Ascending aorta (tissue), 2 donors: Measurements from ENCODE around the gene SSTR3. TPM values are rescaled to one million over a fixed set of nuclear protein-coding genes. Genes with fewer than 3 reads are reported as not detected.
A peak's percentile ranks its signal among the peaks of the same experiment; 100 is the strongest.

Experiments used
- DNase-seq, 2 donors: peaks; one replicate each; pipeline ENCODE4 v3.0.0-alpha.2; 2019; ENCODE audit warnings: low spot score in 2 of 2
- H3K27ac ChIP-seq, 2 donors: fragments of 200-600 bp; sonication (generic); one replicate each; pipeline ENCODE4 v1.5.1; 2016 to 2017; ENCODE audit warnings: mild to moderate bottlenecking in 1 of 2
- H3K27me3 ChIP-seq: fragments of 200-600 bp; sonication (generic); one replicate; pipeline ENCODE4 v1.5.1; 2017
- H3K36me3 ChIP-seq, 2 donors: fragments of 200-600 bp; sonication (generic); one replicate each; pipeline ENCODE4 v1.5.1; 2016
- H3K4me1 ChIP-seq, 2 donors: fragments of 200-600 bp; sonication (generic); one replicate each; pipeline ENCODE4 v1.5.1; 2016 to 2017; ENCODE audit warnings: mild to moderate bottlenecking in 1 of 2
- H3K4me3 ChIP-seq, 2 donors: fragments of 200-600 bp; sonication (generic); one replicate each; pipeline ENCODE4 v1.5.1; 2016 to 2017; ENCODE audit warnings: mild to moderate bottlenecking in 1 of 2
- H3K9me3 ChIP-seq, 2 donors: fragments of 200-600 bp; sonication (generic); one replicate each; pipeline ENCODE4 v1.5.1; 2016
- intact Hi-C: fragments of 100-400 bp; cut with DNase I; formaldehyde crosslinking; loops from one replicate; pipeline ENCODE4 v1.15.1; 2023
- total RNA-seq: library from RNA; depleted of rRNA; stranded (reverse); fragments of >200 nt; gene quantifications from one replicate; pipeline ENCODE4 v1.1.0, GENCODE V29; 2016
- TF ChIP-seq, protein P1 (sequence below), 3 experiments: fragments of 200-600 bp in 2 of 3; fragments of 450-650 bp in 1 of 3; sonication (generic) in 2 of 3; IDR thresholded peaks; one replicate each; pipeline ENCODE4 v1.5.1; 2016 to 2019; ENCODE audit warnings: antibody characterized with exemption in 3 of 3, mild to moderate bottlenecking in 1 of 3, moderate library complexity in 1 of 3

Gene SSTR3
- total RNA-seq, 1 donor from 2014 or later, result not detected

DNA sequence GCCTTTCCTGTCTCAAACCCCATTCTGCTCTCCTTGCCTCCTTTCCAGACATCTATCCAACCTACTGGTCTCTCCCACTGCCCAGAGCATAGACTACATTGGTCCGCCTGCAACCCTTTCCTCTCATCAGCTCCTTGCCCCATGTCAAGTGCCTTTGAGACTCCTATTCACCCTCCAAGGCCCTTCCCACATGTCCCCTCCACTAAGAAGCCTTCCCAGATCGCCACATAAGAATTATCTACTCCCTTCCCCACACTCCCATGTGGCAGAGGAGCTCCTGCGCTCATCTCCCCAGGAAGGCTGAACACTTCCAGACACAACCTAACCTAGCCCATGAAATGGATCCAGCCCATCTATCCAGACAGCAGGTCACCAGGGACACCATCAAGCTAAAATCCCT, 34.5 kb downstream of the SSTR3 start:
- H3K27me3 ChIP-seq, result no peaks in the 10 kb centered on the region
- H3K36me3 ChIP-seq, result peaks cover 0 to 5% of the 10 kb centered on the region in 2 donors
- no peak for DNase-seq
- no peaks in the 10 kb centered on the region for H3K9me3 ChIP-seq
- H3K4me3 ChIP-seq, result no peak overlapping the region
- intact Hi-C loops, result no loop called here
- TF ChIP-seq, protein P1, sequence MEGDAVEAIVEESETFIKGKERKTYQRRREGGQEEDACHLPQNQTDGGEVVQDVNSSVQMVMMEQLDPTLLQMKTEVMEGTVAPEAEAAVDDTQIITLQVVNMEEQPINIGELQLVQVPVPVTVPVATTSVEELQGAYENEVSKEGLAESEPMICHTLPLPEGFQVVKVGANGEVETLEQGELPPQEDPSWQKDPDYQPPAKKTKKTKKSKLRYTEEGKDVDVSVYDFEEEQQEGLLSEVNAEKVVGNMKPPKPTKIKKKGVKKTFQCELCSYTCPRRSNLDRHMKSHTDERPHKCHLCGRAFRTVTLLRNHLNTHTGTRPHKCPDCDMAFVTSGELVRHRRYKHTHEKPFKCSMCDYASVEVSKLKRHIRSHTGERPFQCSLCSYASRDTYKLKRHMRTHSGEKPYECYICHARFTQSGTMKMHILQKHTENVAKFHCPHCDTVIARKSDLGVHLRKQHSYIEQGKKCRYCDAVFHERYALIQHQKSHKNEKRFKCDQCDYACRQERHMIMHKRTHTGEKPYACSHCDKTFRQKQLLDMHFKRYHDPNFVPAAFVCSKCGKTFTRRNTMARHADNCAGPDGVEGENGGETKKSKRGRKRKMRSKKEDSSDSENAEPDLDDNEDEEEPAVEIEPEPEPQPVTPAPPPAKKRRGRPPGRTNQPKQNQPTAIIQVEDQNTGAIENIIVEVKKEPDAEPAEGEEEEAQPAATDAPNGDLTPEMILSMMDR (IDR thresholded peaks at IDR 0.05), result no peak
- H3K27ac ChIP-seq, result no peak overlapping the region
- H3K4me1 ChIP-seq, result peaks cover 13 to 15% of the 10 kb centered on the region in 2 donors

DNA sequence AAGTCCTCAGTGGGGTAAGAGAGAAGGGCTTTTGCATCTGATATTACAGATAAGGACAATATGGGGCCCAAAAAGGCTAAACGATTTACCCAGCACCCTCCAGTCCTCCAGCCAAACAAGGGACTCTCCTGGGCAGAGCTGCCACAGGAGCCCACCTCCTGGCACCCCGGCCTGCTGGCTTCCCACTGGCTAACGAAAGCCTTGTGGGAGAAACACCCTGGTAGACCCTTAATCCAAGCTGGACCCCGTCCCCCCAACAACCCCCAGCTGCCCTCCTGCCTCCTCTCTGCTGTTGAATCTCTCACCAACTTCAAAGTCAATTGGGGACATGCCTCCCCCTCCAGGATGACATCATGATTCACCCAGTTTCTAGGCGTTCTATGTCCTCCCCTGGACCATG, 35.1 kb downstream of the SSTR3 start:
- intact Hi-C loops, result no loop called here
- Histone ChIP-seq H3K9me3 (no peaks in the 10 kb centered on the region), H3K36me3 (peaks cover 0 to 3% of the 10 kb centered on the region in 2 donors), H3K4me1 (peaks cover 13 to 15% of the 10 kb centered on the region in 2 donors), H3K27ac (peak overlapping the region in 1 of 2 donors; percentile 49), H3K4me3 (no peak overlapping the region), H3K27me3 (no peaks in the 10 kb centered on the region)
- TF ChIP-seq, protein P1 (IDR thresholded peaks at IDR 0.05), result no peak
- no peak for DNase-seq

DNA sequence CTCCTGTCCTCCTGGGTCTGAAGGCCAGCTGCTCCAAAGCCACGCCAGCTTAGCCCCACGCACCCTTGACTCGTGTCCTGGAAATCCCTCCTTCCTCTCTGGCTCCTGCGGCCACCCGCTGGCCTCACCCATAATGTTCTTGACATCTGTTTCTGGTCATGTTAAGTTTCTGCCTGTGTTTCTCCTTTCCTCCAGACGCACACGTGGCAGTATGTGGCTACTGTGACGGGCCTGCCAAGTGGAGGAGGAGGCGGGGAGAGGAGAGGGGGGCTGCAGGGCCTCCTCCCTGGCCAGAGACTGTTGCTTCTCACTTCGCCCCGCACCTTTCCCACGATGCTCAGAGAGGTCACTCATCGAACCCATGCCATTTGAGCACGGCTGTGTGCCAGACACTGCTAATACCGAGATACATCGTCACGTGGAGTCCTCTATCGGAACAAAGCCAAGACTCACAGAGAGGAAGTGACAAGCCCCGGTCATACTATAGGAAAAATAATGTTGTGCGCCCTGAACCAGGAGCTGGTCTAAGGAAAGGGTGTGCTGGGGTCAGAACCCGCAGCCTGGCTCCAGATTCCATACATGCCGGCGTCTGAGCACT, 35.7 kb downstream of the SSTR3 start:
- Histone ChIP-seq H3K4me3 (peak overlapping the region in 1 of 2 donors; percentile 35), H3K9me3 (no peaks in the 10 kb centered on the region), H3K27ac (peak overlapping the region in 1 of 2 donors; percentile 49), H3K36me3 (no peaks in the 10 kb centered on the region), H3K4me1 (peaks cover 13 to 15% of the 10 kb centered on the region in 2 donors), H3K27me3 (no peaks in the 10 kb centered on the region)
- intact Hi-C loops, result no loop called here
- TF ChIP-seq, protein P1 (IDR thresholded peaks at IDR 0.05), result peak in 1 of 3 experiments; percentile 6
- DNase-seq, result peak in 1 of 2 donors; percentile 56

DNA sequence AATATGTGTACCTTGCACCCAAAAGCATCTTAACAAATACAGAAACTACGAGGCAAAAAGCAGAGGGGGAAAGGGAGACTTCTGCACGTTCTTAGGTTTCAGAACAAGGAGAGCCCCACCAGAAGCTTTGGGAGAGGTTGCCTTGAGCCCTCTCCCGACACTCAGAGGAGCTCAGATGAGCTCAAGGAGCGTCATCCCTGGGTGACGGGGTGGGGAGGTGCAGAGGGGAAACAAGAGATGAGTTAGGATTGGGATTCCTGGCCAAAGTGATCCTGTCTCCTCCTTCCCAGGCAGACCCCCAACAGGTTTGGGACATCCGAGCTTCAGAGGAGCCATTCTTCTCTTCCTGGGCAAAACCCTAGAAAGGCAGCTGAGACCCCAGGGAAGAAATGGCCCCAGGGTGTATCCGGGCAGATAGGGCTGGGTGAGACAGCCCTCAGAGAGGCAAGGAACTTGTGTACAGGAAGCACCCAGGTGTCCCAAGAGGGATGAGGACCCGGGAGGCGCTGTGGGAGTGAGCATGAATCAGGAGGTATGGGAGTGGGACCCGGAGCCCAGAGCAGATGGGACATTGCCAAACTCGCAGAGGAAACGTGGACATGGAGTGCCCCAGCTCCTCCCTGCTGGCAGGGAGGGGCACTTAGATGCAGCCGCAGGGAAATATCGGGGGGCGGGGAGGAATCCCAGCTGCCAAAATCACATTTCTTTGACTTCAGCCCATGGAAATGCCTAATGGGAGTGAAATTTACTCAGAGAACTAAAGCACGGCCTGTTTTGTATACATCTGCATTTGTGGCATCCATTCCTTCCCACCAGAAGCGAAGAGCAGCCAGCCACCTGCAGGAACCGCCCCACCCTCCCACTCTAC, 36.6 kb downstream of the SSTR3 start:
- Histone ChIP-seq H3K4me1 (peaks cover 13 to 15% of the 10 kb centered on the region in 2 donors), H3K27me3 (no peaks in the 10 kb centered on the region), H3K36me3 (no peaks in the 10 kb centered on the region), H3K27ac (no peak overlapping the region), H3K9me3 (no peaks in the 10 kb centered on the region), H3K4me3 (peak overlapping the region in 1 of 2 donors; percentile 35)
- TF ChIP-seq, protein P1 (IDR thresholded peaks at IDR 0.05), result no peak
- no peak for DNase-seq
- intact Hi-C loops, result no loop called here

DNA sequence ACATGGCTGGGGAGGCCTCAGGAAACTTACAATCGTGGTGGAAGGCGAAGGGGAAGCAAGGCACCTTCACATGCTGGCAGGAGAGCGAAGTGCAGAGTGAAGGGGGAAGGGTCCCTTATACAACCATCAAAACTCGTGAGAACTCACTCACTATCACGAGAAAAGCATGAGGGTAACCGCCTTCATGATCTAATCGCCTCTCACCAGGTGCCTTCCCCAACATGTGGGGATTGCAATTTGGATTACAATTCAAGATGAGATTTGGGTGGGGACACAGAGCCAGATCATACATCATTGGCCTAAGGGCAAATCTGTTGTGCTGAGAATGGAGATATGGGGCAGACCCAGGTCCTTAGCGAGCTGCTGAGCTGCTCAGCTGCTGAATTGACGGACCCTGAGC, 37.3 kb downstream of the SSTR3 start:
- no peaks in the 10 kb centered on the region for H3K36me3 ChIP-seq
- intact Hi-C loops, result no loop called here
- H3K9me3 ChIP-seq, result no peaks in the 10 kb centered on the region
- H3K4me1 ChIP-seq, result peaks cover 13 to 15% of the 10 kb centered on the region in 2 donors
- H3K4me3 ChIP-seq, result no peak overlapping the region
- peak in 1 of 2 donors; percentile 50 for DNase-seq
- TF ChIP-seq, protein P1 (IDR thresholded peaks at IDR 0.05), result no peak
- no peaks in the 10 kb centered on the region for H3K27me3 ChIP-seq
- H3K27ac ChIP-seq, result no peak overlapping the region
